Endothelial cell of umbilical vein (primary cell): ENCODE results near the gene NDUFS5.

Experiments
- CTCF ChIP-seq, 2 donors: IDR thresholded peaks; 1 replicate in 1 of 2; 2 replicates in 1 of 2; pipeline ENCODE4 v1.5.1; 2011; ENCODE audit warnings: low read length in 2 of 2, mild to moderate bottlenecking in 2 of 2, moderate library complexity in 2 of 2, control low read depth in 1 of 2, inconsistent platforms in 1 of 2, low read depth in 1 of 2; ENCODE audit not compliant: insufficient read depth in 1 of 2; ENCODE audit errors: extremely low read depth in 1 of 2
- EZH2 ChIP-seq: IDR thresholded peaks from 2 replicates; pipeline ENCODE4 v1.6.1; 2012; ENCODE audit warnings: borderline replicate concordance, low read depth, mild to moderate bottlenecking, moderate library complexity, low read length, inconsistent platforms; ENCODE audit not compliant: severe bottlenecking

GRCh38 chr1:39065542-39065941, 39.4 kb downstream of the NDUFS5 start:
- no peak for TF ChIP-seq CTCF (IDR thresholded peaks at IDR 0.05; ENCODE audit: extremely low read depth in 1 of 2, insufficient read depth in 1 of 2, low read depth in 1 of 2, low read length in 2 of 2)
- TF ChIP-seq EZH2 = no peak
